T-cell (primary cell): ENCODE results near the gene TMEM174. TPM values are rescaled to one million over a fixed set of nuclear protein-coding genes. Genes with fewer than 3 reads are reported as not detected.

Experiments used
- ATAC-seq, 4 experiments: fragments of 200-7000 bp in 3 of 4; fragments of 150-1000 bp in 1 of 4; cut with Tn5 transposase; replicated peaks in 1 of 4; 1 replicate in 3 of 4; 2 replicates in 1 of 4; pipeline ENCODE4 v1.10.0; 2021; ENCODE audit warnings: moderate library complexity in 3 of 4, mild to moderate bottlenecking in 2 of 4, moderate number of reproducible peaks in 1 of 4
- CTCF ChIA-PET, 2 donors: fragments of 300-600 bp; sonication (Branson Sonifier 250); formaldehyde crosslinking; loops; one replicate each; lab custom pipeline; 2022; ENCODE audit warnings: antibody characterized with exemption in 2 of 2; lab: Charles Lee
- POLR2A ChIA-PET, 2 donors: fragments of 300-600 bp; sonication (Branson Sonifier 250); formaldehyde crosslinking; loops; one replicate each; lab custom pipeline; 2022; ENCODE audit warnings: antibody characterized with exemption in 2 of 2; lab: Charles Lee
- DNase-seq, 35 experiments: peaks; one replicate each; pipeline versions ENCODE4 v3.0.0 to v3.0.0-alpha.2; 2013 to 2023
- H3K27ac ChIP-seq: one replicate; pipeline ENCODE4 v1.5.1; 2013; ENCODE audit warnings: low read length
- H3K27me3 ChIP-seq, 2 experiments: replicated peaks in 1 of 2; 1 replicate in 1 of 2; 2 replicates in 1 of 2; pipeline versions ENCODE4 v1.6.1 to v1.7.0; 2013; ENCODE audit warnings: low read length in 1 of 2, mixed read lengths in 1 of 2; ENCODE audit not compliant: control insufficient read depth in 2 of 2, insufficient read depth in 2 of 2; ENCODE audit errors: extremely low read depth in 1 of 2
- H3K36me3 ChIP-seq, 2 donors: 1 replicate in 1 of 2; 2 replicates in 1 of 2; pipeline versions ENCODE4 v1.6.1 to v1.7.0; 2013; ENCODE audit warnings: low read length in 1 of 2; ENCODE audit not compliant: control insufficient read depth in 2 of 2, insufficient read depth in 1 of 2; ENCODE audit errors: extremely low read depth in 1 of 2
- H3K4me1 ChIP-seq, 2 experiments: 1 replicate in 1 of 2; 2 replicates in 1 of 2; pipeline versions ENCODE4 v1.6.1 to v1.7.0; 2013; ENCODE audit warnings: low read length in 2 of 2, mixed read lengths in 1 of 2; ENCODE audit not compliant: insufficient read depth in 2 of 2, control insufficient read depth in 1 of 2; ENCODE audit errors: extremely low read depth in 1 of 2
- H3K4me3 ChIP-seq, 2 donors: 1 replicate in 1 of 2; 2 replicates in 1 of 2; pipeline versions ENCODE4 v1.5.1 to v1.7.0; 2013; ENCODE audit warnings: mild to moderate bottlenecking in 2 of 2, low read length in 1 of 2, moderate library complexity in 1 of 2; ENCODE audit not compliant: control insufficient read depth in 1 of 2; ENCODE audit errors: extremely low read depth in 1 of 2
- H3K9me3 ChIP-seq: 2 replicates; pipeline ENCODE4 v1.7.0; 2013
- H3K27ac Mint-ChIP-seq, 2 donors: one replicate each; pipeline ENCODE4 v1.8.0; 2020 to 2021; ENCODE audit warnings: mild to moderate bottlenecking in 2 of 2, mixed read lengths in 2 of 2
- H3K27me3 Mint-ChIP-seq, 2 donors: one replicate each; pipeline ENCODE4 v1.8.0; 2021 to 2022; ENCODE audit warnings: mixed read lengths in 2 of 2
- H3K36me3 Mint-ChIP-seq: one replicate; pipeline ENCODE4 v1.8.0; 2021; ENCODE audit warnings: mixed read lengths
- H3K4me1 Mint-ChIP-seq, 3 donors: one replicate each; pipeline ENCODE4 v1.8.0; 2020 to 2022; ENCODE audit warnings: mixed read lengths in 3 of 3, mild to moderate bottlenecking in 1 of 3
- H3K4me3 Mint-ChIP-seq, 3 donors: one replicate each; pipeline ENCODE4 v1.8.0; 2020 to 2022; ENCODE audit warnings: mild to moderate bottlenecking in 3 of 3, mixed read lengths in 3 of 3, moderate library complexity in 3 of 3
- H3K9me3 Mint-ChIP-seq, 3 donors: one replicate each; pipeline ENCODE4 v1.8.0; 2020 to 2022; ENCODE audit warnings: mixed read lengths in 3 of 3
- WGBS: methylation state at CpG from one replicate; pipeline ENCODE4 v1.1.5; 2013; ENCODE audit warnings: missing lambda C conversion rate; ENCODE audit not compliant: insufficient coverage; 5-methylcytosine and 5-hydroxymethylcytosine counted together
- total RNA-seq, 35 experiments: library from RNA in 6 of 35; stranded (reverse) in 6 of 35; fragments of 120-200 nt in 1 of 35; gene quantifications; one replicate each; pipeline versions ENCODE4 v1.2.1 to v1.2.4 and lab custom pipeline; 2013 to 2026

The TMEM174 gene
- total RNA-seq, 5 donors from 2014 or later (not counting 1 experiment from before 2014, with no cell fraction given) = not detected

DNA sequence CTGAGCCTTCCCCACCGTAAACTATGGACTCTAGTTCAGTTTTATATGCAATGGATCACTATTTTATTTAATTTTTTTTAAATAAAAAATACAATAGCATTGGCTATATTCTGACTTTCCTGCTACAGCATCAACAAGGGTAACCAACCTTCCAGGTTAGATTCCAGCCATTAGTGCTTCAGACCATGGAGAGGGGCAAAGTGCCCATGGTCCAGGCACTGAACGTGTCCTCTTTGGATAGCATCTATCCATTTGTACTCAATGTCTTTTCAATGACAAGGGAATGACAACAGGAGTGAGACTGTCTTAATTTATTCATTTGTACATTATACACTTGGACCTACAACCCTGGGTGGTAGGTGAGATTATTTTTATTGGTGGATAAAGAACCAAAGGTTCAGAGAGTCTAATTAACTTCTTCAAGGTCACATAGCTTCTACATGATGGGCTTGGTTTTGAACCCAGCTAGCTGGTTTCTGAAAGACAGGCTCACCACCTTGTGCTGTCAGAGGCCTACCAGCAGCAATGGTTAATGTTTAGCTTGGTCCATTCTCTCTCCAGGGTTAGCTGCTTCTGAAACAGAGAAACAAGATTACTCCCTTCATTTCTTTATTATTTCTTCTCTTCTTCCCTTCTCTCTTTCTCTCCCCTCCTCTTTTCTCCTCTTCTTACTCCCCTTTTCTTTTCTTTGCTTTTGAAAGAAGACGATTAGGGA lies 41.1 kb upstream of the TMEM174 start:
- ATAC-seq = no peak
- Histone ChIP-seq H3K27ac (no peak overlapping the region), H3K4me3 (no peak overlapping the region), H3K4me1 (peaks cover 0 to 3% of the 10 kb centered on the region in 2 experiments), H3K27me3 (peaks cover 0 to 24% of the 10 kb centered on the region in 2 experiments), H3K36me3 (no peaks in the 10 kb centered on the region), H3K9me3 (no peaks in the 10 kb centered on the region)
- ChIA-PET POLR2A (interaction anchor here in 1 of 2 donors (1.0 kb wide), 1 partner anchor 20 kb away, joined by 4 read pairs; no protein-coding TSS in a partner anchor), CTCF (no interaction called here)
- H3K27ac Mint-ChIP-seq = no peak overlapping the region
- peaks cover 0 to 12% (median 0%) of the 10 kb centered on the region in 3 donors for H3K4me1 Mint-ChIP-seq
- H3K36me3 Mint-ChIP-seq = no peaks in the 10 kb centered on the region
- H3K27me3 Mint-ChIP-seq = peaks cover 50 to 56% of the 10 kb centered on the region in 2 donors
- no CpG with 5 or more reads among the region's 3 CpGs for WGBS
- no peak for DNase-seq
- no peak overlapping the region for H3K4me3 Mint-ChIP-seq
- no peaks in the 10 kb centered on the region for H3K9me3 Mint-ChIP-seq

DNA sequence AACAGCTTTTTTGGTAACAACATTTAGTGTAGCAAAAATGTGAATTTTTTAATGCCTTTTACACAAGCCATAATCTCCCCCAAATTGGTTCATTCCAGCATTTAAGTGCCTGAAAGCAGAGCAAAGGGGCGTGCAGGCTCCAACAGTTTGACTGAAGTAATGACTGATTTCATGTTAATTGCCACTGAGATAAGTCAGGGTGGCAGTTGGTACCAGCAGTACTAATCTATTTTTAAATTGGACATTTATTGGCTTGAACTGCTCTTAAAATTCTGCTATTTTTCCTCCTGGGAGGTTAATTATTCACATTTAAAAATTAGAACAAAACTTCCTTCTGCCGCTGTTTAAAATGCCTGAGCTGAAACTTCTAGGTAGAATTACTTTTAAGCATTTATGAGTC lies 40.2 kb upstream of the TMEM174 start:
- ChIA-PET POLR2A (no interaction called here), CTCF (no interaction called here)
- Histone ChIP-seq H3K27ac (no peak overlapping the region), H3K27me3 (peaks cover 0 to 30% of the 10 kb centered on the region in 2 experiments), H3K9me3 (no peaks in the 10 kb centered on the region), H3K4me1 (peaks cover 0 to 3% of the 10 kb centered on the region in 2 experiments), H3K4me3 (no peak overlapping the region), H3K36me3 (no peaks in the 10 kb centered on the region)
- Mint-ChIP-seq H3K4me1 (peaks cover 0 to 12% (median 0%) of the 10 kb centered on the region in 3 donors), H3K9me3 (no peaks in the 10 kb centered on the region), H3K27ac (no peak overlapping the region), H3K36me3 (no peaks in the 10 kb centered on the region), H3K27me3 (peaks cover 56 to 62% of the 10 kb centered on the region in 2 donors), H3K4me3 (no peak overlapping the region)
- ATAC-seq = no peak
- DNase-seq = no peak
- no CpG with 5 or more reads among the region's 2 CpGs for WGBS

DNA sequence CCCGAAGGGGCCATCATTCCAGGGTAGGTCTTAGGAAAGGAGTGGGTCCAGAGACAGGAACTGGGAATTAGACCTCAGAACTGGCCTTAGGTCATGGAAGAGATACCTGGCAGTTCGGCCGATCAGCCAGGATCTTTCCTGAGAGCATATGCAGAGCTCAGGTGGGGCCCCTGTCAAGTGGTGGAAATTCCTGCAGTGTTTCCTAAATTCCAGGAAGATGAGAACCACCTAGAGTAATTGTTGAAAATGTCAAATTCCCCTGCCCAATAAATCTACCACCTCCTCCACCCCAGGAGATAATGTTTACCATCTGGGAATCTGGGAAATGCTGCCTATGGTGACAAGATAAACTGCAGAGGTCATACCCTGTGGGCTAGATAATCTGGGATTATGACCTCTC lies 38.0 kb upstream of the TMEM174 start:
- Histone ChIP-seq H3K36me3 (no peaks in the 10 kb centered on the region), H3K9me3 (no peaks in the 10 kb centered on the region), H3K27me3 (peaks cover 0 to 35% of the 10 kb centered on the region in 2 experiments), H3K4me1 (peaks cover 0 to 3% of the 10 kb centered on the region in 2 experiments), H3K27ac (no peak overlapping the region), H3K4me3 (no peak overlapping the region)
- ChIA-PET CTCF (interaction anchor here in 1 of 2 donors (0.6 kb wide), 1 partner anchor 314 kb away, joined by 4 read pairs; no protein-coding TSS in a partner anchor), POLR2A (no interaction called here)
- DNase-seq (no peak), ATAC-seq (no peak)
- 80% methylated on average over 3 of the region's 3 CpGs for WGBS
- H3K4me1 Mint-ChIP-seq = peaks cover 0 to 7% (median 0%) of the 10 kb centered on the region in 3 donors
- no peaks in the 10 kb centered on the region for H3K9me3 Mint-ChIP-seq
- no peaks in the 10 kb centered on the region for H3K36me3 Mint-ChIP-seq
- H3K27me3 Mint-ChIP-seq = peaks cover 56 to 57% of the 10 kb centered on the region in 2 donors
- H3K27ac Mint-ChIP-seq = no peak overlapping the region
- H3K4me3 Mint-ChIP-seq = no peak overlapping the region

DNA sequence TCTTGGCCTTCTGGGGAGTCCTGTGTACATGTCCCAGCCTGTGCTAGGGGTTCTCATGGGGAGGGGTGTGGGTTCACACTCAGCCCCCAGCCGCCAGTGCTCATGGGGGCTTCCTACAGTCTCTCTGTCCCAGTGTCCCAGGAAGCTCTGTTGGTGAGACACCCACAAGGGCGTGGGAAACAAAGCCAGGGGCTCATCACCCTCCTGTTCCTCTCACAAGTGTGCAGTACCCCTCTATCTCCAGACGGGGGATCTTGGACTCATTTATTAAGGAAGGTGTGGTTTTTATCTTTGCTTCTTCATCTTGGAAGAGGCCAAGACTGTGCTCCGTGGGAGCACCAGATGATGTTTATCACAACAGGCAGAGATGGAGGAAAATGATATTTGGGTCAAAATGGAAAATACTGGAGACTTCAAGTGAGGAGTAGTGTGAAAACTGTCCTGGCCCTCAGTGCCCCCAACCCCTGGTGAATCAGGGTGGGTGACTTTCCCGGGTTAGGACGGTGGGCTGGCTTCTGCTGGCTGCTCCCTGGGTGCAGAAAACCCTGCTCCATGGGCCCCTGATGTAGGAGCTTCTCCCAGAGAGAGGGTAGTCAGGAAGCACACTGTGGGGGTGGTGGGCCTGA lies 37.5 kb upstream of the TMEM174 start:
- Histone ChIP-seq H3K27me3 (peaks cover 0 to 38% of the 10 kb centered on the region in 2 experiments), H3K4me3 (no peak overlapping the region), H3K4me1 (peaks cover 0 to 3% of the 10 kb centered on the region in 2 experiments), H3K36me3 (no peaks in the 10 kb centered on the region), H3K9me3 (no peaks in the 10 kb centered on the region), H3K27ac (no peak overlapping the region)
- ChIA-PET POLR2A (no interaction called here), CTCF (no interaction called here)
- no peaks in the 10 kb centered on the region for H3K9me3 Mint-ChIP-seq
- H3K4me3 Mint-ChIP-seq = no peak overlapping the region
- H3K36me3 Mint-ChIP-seq = no peaks in the 10 kb centered on the region
- H3K27ac Mint-ChIP-seq = no peak overlapping the region
- H3K27me3 Mint-ChIP-seq = peaks cover 51 to 53% of the 10 kb centered on the region in 2 donors
- ATAC-seq = peak in 1 of 4 experiments; percentile 43
- WGBS = 75% methylated on average over 3 of the region's 6 CpGs
- peak in 1 of 35 experiments; percentile 39 for DNase-seq
- peaks cover 0 to 7% (median 0%) of the 10 kb centered on the region in 3 donors for H3K4me1 Mint-ChIP-seq

DNA sequence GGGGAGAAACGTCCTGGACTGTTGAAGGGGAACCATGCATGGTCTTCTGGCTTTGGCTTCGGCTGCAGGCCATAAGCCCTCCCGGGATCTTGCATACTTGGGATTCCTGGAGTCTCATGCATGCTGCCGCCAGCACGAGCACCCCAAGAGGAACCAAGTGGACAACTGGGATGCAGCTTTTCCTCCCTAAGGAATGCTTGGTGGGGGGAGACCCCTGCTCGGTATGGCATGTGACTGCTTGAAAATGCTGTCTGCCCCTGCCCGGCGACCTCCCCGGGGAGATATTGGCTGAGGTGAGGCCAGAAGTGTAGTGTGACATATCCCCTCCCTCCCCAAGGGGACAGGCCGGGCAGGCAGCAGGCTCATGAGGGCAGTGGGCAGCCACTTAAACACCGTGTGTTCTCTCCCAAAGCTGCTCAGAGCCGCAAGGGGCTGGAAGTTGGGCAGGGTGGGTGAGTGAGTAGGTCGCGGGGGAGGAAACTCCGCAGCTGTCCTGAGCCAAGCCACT lies 36.9 kb upstream of the TMEM174 start:
- peaks cover 0 to 38% of the 10 kb centered on the region in 2 experiments for H3K27me3 ChIP-seq
- no peak for DNase-seq
- no peak overlapping the region for H3K4me3 ChIP-seq
- H3K4me3 Mint-ChIP-seq = no peak overlapping the region
- CTCF ChIA-PET = no interaction called here
- H3K9me3 ChIP-seq = no peaks in the 10 kb centered on the region
- H3K27ac ChIP-seq = no peak overlapping the region
- 87% methylated on average over 7 of the region's 15 CpGs for whole genome bisulfite sequencing
- no peak overlapping the region for H3K27ac Mint-ChIP-seq
- H3K36me3 ChIP-seq = no peaks in the 10 kb centered on the region
- no peak for ATAC-seq
- POLR2A ChIA-PET = no interaction called here
- H3K4me1 ChIP-seq = peaks cover 0 to 3% of the 10 kb centered on the region in 2 experiments
- peaks cover 0 to 7% (median 0%) of the 10 kb centered on the region in 3 donors for H3K4me1 Mint-ChIP-seq
- H3K36me3 Mint-ChIP-seq = no peaks in the 10 kb centered on the region
- H3K9me3 Mint-ChIP-seq = no peaks in the 10 kb centered on the region
- peaks cover 49 to 50% of the 10 kb centered on the region in 2 donors for H3K27me3 Mint-ChIP-seq
